HepG2 (cell line): ENCODE data around the gene CABLES2. TPM values are rescaled to one million over a fixed set of nuclear protein-coding genes. Genes with fewer than 3 reads are reported as not detected.

Experiments used
- DDIT3 ChIP-seq: sonication (generic); formaldehyde crosslinking; IDR thresholded peaks from 2 replicates; pipeline ENCODE4 v1.4.0; 2020; ENCODE audit warnings: mild to moderate bottlenecking, missing genetic modification reagents
- DNMT3B ChIP-seq: conservative IDR thresholded peaks from 2 replicates; pipeline ENCODE4 v1.6.1; 2016; ENCODE audit warnings: missing biosample characterization, control low read depth
- E2F2 ChIP-seq: sonication (generic); formaldehyde crosslinking; IDR thresholded peaks from 2 replicates; pipeline ENCODE4 v1.4.0; 2020; ENCODE audit warnings: missing genetic modification reagents, borderline replicate concordance
- EP300 ChIP-seq, 3 experiments: sonication (generic) in 1 of 3; formaldehyde crosslinking in 1 of 3; IDR thresholded peaks; 2 replicates each; pipeline versions ENCODE4 v1.5.1 to v1.6.1; 2011 to 2020; ENCODE audit warnings: low read depth in 2 of 3, low read length in 2 of 3, borderline replicate concordance in 1 of 3, improper control_type of control experiment in 1 of 3, mild to moderate bottlenecking in 1 of 3, missing genetic modification reagents in 1 of 3, moderate library complexity in 1 of 3
- GTF3A ChIP-seq: sonication (generic); formaldehyde crosslinking; conservative IDR thresholded peaks from 2 replicates; pipeline ENCODE4 v1.4.0; 2020; ENCODE audit warnings: mild to moderate bottlenecking, missing genetic modification reagents
- MTA1 ChIP-seq: sonication (generic); formaldehyde crosslinking; IDR thresholded peaks from 2 replicates; pipeline ENCODE4 v1.4.0; 2020; ENCODE audit warnings: missing genetic modification reagents, mild to moderate bottlenecking, borderline replicate concordance
- PCBP2 ChIP-seq: fragments of 200-400 bp; formaldehyde crosslinking; optimal IDR thresholded peaks from 2 replicates; pipeline ENCODE3; 2018; ENCODE audit warnings: low read length, low read depth; ENCODE audit not compliant: poor library complexity, severe bottlenecking
- PITX1 ChIP-seq: sonication (generic); formaldehyde crosslinking; IDR thresholded peaks from 2 replicates; pipeline ENCODE4 v1.5.1; 2020; ENCODE audit warnings: mild to moderate bottlenecking, missing genetic modification reagents
- POLR2G ChIP-seq: fragments of 200-400 bp; formaldehyde crosslinking; IDR thresholded peaks from 2 replicates; pipeline ENCODE4 v1.6.1; 2018; ENCODE audit warnings: mild to moderate bottlenecking, low read depth, low read length, moderate library complexity
- REXO4 ChIP-seq: sonication (generic); formaldehyde crosslinking; IDR thresholded peaks from 2 replicates; pipeline ENCODE4 v1.8.0; 2022; ENCODE audit warnings: missing genetic modification reagents, mild to moderate bottlenecking, borderline replicate concordance
- TBX2 ChIP-seq: sonication (generic); formaldehyde crosslinking; IDR thresholded peaks from 2 replicates; pipeline ENCODE4 v1.5.0; 2020; ENCODE audit warnings: missing genetic modification reagents, mild to moderate bottlenecking, borderline replicate concordance
- TP53 ChIP-seq: sonication (generic); formaldehyde crosslinking; conservative IDR thresholded peaks from 2 replicates; pipeline ENCODE4 v1.4.0; 2020; ENCODE audit warnings: missing genetic modification reagents
- ZBTB42 ChIP-seq: sonication (generic); formaldehyde crosslinking; IDR thresholded peaks from 2 replicates; pipeline ENCODE4 v1.5.0; 2020; ENCODE audit warnings: mild to moderate bottlenecking, missing genetic modification reagents
- ZFP82 ChIP-seq: sonication (generic); formaldehyde crosslinking; IDR thresholded peaks from 2 replicates; pipeline ENCODE4 v1.5.1; 2020; ENCODE audit warnings: mild to moderate bottlenecking, missing genetic modification reagents, borderline replicate concordance
- ZNF264 ChIP-seq: sonication (generic); formaldehyde crosslinking; IDR thresholded peaks from 2 replicates; pipeline ENCODE4 v1.4.0; 2020; ENCODE audit warnings: missing genetic modification reagents
- ZNF414 ChIP-seq: sonication (generic); formaldehyde crosslinking; IDR thresholded peaks from 2 replicates; pipeline ENCODE4 v1.5.0; 2020; ENCODE audit warnings: missing genetic modification reagents
- ZNF468 ChIP-seq: sonication (generic); formaldehyde crosslinking; IDR thresholded peaks from 2 replicates; pipeline ENCODE4 v1.8.0; 2022; ENCODE audit warnings: mild to moderate bottlenecking, moderate library complexity, missing genetic modification reagents
- ZNF619 ChIP-seq: sonication (generic); formaldehyde crosslinking; IDR thresholded peaks from 2 replicates; pipeline ENCODE4 v1.4.0; 2020; ENCODE audit warnings: mild to moderate bottlenecking, missing genetic modification reagents
- ZNF746 ChIP-seq: sonication (generic); formaldehyde crosslinking; IDR thresholded peaks from 2 replicates; pipeline ENCODE4 v1.8.0; 2022; ENCODE audit warnings: mild to moderate bottlenecking, missing genetic modification reagents
- ZNF766 ChIP-seq: sonication (generic); formaldehyde crosslinking; IDR thresholded peaks from 2 replicates; pipeline ENCODE4 v1.5.0; 2020; ENCODE audit warnings: missing genetic modification reagents, borderline replicate concordance
- ZNF780A ChIP-seq: sonication (generic); formaldehyde crosslinking; IDR thresholded peaks from 2 replicates; pipeline ENCODE4 v1.8.0; 2022; ENCODE audit warnings: mild to moderate bottlenecking, missing genetic modification reagents, moderate library complexity
- ZSCAN22 ChIP-seq: sonication (generic); formaldehyde crosslinking; IDR thresholded peaks from 2 replicates; pipeline ENCODE4 v1.4.0; 2020; ENCODE audit warnings: mild to moderate bottlenecking, missing genetic modification reagents
- polyA plus RNA-seq, 8 experiments: library from polyadenylated mRNA; depleted of rRNA in 3 of 8; stranded (reverse) in 7 of 8; unstranded in 1 of 8; fragments of >200 nt; fragmentation: Illumina TruSeq in 4 of 8; extraction: Trizol in 4 of 8; gene quantifications; 2 replicates each; pipeline versions ENCODE4 v1.2.1 to v1.2.3, GENCODE V29; 2011 to 2016; ENCODE audit warnings: low read depth in 4 of 8, missing spikeins in 1 of 8, mixed read lengths in 1 of 8; ENCODE audit not compliant: insufficient read depth in 1 of 8
- total RNA-seq, 5 experiments: library from RNA; depleted of rRNA; stranded (reverse); fragments of >200 nt; fragmentation: Illumina TruSeq; extraction: Trizol; gene quantifications; 2 replicates each; pipeline ENCODE4 v1.2.3, GENCODE V29; 2016; ENCODE audit warnings: low read depth in 1 of 5
- TF ChIP-seq, protein P1 (sequence below): sonication (generic); formaldehyde crosslinking; IDR thresholded peaks from 2 replicates; pipeline ENCODE4 v1.9.0; 2021; ENCODE audit warnings: missing genetic modification reagents, borderline replicate concordance
- TF ChIP-seq, protein P2 (sequence below): sonication (generic); formaldehyde crosslinking; IDR thresholded peaks from 2 replicates; pipeline ENCODE4 v1.8.0; 2022; ENCODE audit warnings: mild to moderate bottlenecking, missing genetic modification reagents, moderate library complexity

The CABLES2 gene
- total and polyA plus RNA-seq, 2 of the 13 experiments (the other 11 are each of a cell fraction or from before 2014, with no cell fraction given): 5.2 to 9.7 TPM

- TF ChIP-seq ZNF766 (no peak), PCBP2 (no peak), EP300 (IDR thresholded peaks at IDR 0.05; ENCODE audit: low read depth in 2 of 2, low read length in 2 of 2) (no peak), EP300 (CRISPR knock-in tag; IDR thresholded peaks at IDR 0.05; ENCODE audit: borderline replicate concordance) (no peak), MTA1 (CRISPR knock-in tag) (peak; percentile 65), REXO4 (CRISPR knock-in tag) (no peak), TBX2 (CRISPR knock-in tag) (peak; percentile 21; the same call in 1 of the 2 replicates), ZNF264 (CRISPR knock-in tag) (no peak), ZFP82 (no peak), POLR2G (peak; percentile 57; the same call in 1 of the 2 replicates), ZNF780A (CRISPR knock-in tag) (no peak), ZBTB42 (no peak), GTF3A (CRISPR knock-in tag) (no peak; the same call in 1 of the 2 replicates), PITX1 (no peak; the same call in none of the 2 replicates), ZNF414 (peak; percentile 71; the same call in 1 of the 2 replicates), DNMT3B (CRISPR knock-in tag) (peak; percentile 23; the same call in 1 of the 2 replicates), ZNF746 (CRISPR knock-in tag) (no peak), ZSCAN22 (CRISPR knock-in tag) (no peak), DDIT3 (CRISPR knock-in tag) (no peak), ZNF468 (CRISPR knock-in tag) (0 out of 2 replicates have a peak, but pooled peaks have one; percentile 60), E2F2 (CRISPR knock-in tag) (no peak), TP53 (CRISPR knock-in tag) (no peak), ZNF619 (CRISPR knock-in tag) (no peak)
- TF ChIP-seq, protein P1, sequence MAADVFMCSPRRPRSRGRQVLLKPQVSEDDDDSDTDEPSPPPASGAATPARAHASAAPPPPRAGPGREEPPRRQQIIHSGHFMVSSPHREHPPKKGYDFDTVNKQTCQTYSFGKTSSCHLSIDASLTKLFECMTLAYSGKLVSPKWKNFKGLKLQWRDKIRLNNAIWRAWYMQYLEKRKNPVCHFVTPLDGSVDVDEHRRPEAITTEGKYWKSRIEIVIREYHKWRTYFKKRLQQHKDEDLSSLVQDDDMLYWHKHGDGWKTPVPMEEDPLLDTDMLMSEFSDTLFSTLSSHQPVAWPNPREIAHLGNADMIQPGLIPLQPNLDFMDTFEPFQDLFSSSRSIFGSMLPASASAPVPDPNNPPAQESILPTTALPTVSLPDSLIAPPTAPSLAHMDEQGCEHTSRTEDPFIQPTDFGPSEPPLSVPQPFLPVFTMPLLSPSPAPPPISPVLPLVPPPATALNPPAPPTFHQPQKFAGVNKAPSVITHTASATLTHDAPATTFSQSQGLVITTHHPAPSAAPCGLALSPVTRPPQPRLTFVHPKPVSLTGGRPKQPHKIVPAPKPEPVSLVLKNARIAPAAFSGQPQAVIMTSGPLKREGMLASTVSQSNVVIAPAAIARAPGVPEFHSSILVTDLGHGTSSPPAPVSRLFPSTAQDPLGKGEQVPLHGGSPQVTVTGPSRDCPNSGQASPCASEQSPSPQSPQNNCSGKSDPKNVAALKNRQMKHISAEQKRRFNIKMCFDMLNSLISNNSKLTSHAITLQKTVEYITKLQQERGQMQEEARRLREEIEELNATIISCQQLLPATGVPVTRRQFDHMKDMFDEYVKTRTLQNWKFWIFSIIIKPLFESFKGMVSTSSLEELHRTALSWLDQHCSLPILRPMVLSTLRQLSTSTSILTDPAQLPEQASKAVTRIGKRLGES (CRISPR knock-in tag): no peak
- TF ChIP-seq, protein P2, sequence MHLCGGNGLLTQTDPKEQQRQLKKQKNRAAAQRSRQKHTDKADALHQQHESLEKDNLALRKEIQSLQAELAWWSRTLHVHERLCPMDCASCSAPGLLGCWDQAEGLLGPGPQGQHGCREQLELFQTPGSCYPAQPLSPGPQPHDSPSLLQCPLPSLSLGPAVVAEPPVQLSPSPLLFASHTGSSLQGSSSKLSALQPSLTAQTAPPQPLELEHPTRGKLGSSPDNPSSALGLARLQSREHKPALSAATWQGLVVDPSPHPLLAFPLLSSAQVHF (CRISPR knock-in tag): no peak
Observed at GRCh38 chr20:62370115-62370806, 36.8 kb downstream of the CABLES2 start (continued).
